CD4-positive, alpha-beta T cell treated with Interleukin-6 for 4 hours (primary cell): ENCODE measurements around the gene CYFIP1.

Source experiments
- DNase-seq: peaks from one replicate; pipeline ENCODE4 v3.0.0-alpha.2; 2020; ENCODE audit warnings: mixed read lengths

Gene CYFIP1

DNA sequence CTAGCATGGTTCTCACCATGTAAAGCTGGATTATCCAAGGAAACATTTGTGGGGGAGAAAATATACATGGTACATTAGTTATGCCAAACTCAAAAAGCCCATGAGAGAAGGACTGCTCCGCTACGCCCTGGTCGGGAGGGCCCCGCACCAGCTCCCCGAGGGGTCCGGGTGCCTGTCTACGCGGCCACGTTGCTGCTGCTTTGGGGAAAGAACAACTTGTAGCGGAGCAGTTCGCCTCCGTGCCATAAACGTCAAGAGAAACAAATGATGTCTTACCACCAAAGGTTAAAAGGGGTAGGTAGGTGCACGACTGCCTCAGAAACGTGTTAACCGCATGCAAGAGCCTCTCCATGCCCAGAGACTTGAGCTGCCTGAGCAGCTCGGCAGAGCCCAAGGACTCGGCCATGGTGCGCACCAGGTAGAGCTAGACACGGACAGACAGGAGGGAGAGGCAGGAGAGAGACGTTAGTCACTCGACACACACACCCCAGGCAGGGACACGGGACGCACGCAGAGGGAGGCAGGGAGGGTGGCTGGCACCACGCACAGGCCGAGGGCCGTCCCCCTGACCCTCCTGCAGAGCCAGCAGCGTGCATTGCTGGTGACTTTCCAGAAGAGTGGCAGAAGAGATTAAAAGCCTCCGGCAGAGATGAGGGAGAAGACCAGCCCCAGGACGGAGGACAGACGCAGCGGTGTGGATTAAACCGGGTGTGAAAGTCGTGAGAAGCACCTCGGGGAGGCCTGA is 63.4 kb downstream of the CYFIP1 start:
- DNase-seq = no peak

DNA sequence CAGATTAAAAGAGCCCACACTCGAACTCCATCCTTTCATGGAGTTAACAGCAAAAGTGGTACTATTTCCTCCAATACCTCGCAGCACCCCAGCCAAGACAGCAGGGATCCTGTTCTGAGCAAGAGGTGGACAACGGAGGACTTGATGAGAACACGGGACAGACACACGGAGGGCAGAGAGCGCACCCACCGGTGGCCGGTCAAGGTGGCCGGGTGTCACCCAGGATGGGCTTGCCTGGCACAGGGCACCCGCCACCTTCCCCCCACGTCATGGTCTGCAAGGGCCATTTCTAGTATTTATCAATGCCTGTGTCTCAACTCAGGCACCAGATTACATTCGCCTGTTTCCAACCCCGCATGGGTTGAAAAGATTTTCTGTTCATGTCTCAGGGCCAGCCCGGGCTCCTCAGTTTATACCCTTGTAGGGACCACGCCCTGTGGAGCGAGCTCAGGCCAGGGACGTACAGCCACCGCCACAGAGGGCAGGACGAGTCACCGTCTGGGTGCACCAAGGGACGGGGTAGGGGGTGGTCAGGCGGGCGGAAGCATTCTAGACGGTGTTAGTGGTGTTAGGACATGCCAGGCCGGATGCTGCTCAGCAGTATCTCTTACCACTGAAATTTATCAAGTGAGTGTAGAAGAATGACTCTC is 64.2 kb downstream of the CYFIP1 start:
- no peak for DNase-seq

DNA sequence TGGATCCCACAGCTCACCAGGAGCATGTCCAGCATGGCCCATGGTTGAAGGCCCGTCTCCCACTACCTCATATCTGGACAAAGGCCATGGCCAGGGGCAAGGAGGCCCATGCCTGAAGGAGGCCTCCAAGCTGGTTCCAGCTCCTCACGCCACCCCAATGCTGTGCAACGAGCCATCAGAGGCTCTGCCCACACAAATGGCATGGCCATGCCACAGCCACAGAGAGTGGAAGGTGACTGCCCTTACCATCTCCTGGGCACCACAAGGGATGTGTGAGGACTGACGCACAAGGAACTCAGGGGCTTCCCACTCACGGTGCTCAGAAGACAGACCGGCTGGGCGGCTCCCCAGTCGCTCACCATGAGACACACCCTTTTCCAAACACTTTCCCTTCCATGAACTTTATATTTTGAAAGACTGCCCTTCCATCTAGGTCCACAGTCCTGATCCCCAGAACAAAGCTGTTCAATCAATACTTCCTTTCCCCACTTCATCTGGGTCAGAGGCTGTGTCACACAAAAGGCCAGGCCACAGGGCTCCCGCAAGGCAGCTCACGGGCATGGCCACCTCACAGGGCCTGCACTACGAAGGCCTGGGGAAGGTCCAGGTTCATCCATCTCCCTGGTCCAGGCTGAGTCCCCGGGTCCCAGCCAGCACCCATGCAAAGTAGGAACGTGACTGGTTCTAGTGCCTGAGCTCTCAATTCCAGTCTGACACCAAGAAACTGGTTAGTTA is 66.4 kb downstream of the CYFIP1 start:
- no peak for DNase-seq

DNA sequence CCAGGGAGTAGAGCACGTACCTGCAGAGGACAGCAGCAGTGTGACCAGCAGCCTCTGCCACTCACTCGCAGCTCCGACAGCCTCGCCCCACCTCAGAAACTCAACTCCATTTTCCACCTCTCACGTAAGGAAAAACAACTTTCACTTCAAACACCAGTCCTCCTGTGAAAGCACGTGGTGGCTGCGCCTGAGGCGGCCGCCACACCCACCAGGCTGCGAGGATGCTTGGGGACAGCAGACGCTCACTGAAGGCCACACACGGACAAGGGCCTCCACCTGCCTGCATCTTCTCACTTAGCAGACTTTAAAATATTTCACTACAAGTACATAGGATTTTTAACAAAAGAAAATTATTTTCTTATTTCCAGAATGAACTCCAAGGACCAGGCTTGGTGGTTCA is 67.9 kb downstream of the CYFIP1 start:
- no peak for DNase-seq

DNA sequence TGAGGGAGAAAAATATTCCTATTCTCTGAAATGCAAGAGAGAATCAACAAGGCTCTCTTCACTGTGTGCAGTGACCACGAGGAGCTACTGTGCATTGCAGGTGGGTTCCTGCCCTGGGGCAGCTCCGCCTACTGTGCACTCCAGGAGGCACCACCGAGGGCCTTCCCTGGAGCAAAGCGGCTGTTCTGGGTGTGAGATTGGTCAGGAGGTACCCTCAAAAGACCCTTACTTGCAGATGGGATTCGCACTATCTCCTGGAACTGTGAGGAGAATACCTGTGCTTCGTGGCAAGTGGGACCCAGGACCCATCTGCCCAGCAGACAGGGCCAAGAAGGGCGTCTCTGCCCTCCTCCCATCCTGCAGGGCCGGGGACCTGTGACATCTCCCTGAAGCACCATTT is 68.9 kb downstream of the CYFIP1 start:
- no peak for DNase-seq

DNA sequence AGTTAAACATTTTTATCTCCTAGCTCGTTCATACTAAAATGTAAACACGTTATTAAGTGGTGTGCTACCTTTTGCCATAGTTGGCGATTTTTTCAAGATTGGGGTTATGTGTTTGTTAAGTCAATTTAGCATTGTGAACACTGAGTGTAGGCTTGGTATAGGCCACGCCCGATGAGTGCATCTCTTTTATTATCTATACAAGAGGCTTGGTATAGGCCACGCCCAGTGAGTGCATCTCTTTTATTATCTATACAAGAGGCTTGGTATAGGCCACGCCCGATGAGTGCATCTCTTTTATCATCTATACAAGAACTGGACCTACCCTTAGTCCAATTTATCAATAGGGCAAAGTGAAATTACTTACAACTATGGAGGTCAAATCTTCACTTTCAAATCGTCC is 71.3 kb downstream of the CYFIP1 start:
- no peak for DNase-seq

DNA sequence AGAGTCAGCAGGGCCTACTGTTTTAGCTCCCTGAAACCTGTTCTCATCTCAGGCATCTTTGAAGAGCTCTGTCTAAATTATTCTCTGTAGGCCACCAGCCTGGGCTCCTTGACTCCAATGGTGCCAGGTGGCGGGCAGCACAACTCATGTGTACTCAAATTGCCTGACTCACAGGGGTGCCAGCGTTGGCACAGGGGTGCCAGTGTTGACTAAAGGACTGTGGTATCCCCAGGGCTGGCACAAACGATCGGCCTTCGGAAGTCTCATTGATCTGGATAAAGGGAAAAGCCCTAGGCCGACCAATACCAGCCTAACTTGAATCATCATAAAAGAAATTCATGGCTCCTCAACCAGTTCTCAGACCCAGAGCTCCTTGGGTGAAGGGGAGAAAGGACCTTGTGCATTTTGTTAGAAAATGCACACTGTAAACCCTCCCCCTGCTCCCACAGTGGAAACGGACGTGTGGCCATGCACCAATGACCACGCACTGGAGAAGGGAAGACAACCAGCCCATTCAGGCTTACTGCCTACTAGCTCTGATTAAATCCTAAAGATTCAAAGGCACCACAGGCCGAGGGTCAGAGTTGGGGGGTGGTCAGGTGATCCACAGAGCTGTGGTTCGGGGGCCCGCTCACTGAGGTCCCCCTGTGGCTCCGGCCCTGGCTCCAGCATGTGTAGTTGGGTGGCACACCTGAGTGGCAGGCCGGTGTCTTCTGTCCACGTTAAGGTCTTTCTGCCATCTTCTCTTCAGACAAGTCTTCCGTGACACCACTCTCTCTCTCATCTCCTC is 72.8 kb downstream of the CYFIP1 start:
- DNase-seq = no peak

DNA sequence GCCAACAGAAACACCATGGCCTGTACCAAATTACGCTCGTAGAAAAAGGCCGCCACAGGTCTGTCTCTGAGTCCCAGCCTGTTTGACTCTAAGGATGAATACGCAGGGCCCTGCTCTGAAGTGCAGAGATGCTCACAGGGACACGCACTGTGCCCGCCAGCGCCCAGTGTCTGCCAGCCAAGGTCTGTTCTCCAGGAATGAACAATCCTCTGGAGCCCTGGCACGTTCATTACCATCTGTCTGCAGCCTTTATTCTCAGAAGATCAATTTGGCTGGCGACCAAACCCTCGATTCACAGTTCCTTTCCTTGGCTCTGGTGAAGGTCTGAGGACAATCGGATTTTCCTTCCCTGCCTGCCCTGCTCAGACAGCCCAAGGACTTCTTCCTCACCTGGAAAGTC is 75.4 kb downstream of the CYFIP1 start:
- DNase-seq = no peak

DNA sequence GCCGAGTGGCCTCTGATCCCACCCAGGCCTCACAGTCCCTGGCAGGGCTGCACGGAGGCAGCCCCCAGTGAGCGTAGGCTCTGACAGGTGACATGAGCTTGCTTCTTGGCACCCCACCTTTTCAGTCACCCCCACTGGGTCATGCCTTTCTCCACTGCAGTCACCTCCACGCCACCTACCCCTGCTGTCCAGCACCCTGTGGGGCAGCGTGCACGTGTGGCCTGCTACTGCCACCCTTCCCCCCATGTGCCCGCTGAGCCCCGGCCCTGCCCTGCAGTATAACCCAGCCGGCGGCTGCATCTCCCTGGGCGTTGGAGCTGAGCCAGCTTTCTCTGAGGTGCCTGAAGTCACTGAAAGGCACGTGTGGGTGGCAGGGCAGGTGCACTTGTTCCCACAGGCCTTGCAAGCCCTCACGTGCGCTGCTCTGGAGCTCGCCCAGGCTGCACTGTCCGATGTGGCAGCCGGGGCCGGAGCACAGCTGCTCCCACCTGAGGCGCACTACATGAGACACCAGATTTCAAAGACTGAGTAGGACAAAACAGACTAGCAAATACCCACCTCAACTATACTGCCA is 76.1 kb downstream of the CYFIP1 start:
- no peak for DNase-seq

DNA sequence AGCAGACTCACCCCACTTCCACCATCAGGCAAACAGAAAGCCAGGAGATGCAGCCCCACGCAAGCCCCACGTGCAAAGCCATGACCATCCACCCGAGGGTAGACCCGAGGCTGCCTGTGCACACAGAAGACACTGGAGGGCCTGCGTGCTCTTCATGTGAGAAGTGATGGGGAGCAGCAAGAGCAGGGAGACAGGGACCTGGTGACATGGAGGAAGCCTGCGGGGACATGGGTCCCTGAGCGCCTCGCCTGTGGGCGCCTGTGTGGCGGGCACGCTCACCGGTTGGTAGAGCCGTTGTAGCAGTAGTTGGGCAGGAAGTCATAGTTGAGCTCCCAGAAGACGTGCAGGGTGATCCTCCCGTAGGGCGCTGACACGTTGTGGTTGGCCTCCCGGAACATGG is 76.7 kb downstream of the CYFIP1 start:
- DNase-seq = no peak

DNA sequence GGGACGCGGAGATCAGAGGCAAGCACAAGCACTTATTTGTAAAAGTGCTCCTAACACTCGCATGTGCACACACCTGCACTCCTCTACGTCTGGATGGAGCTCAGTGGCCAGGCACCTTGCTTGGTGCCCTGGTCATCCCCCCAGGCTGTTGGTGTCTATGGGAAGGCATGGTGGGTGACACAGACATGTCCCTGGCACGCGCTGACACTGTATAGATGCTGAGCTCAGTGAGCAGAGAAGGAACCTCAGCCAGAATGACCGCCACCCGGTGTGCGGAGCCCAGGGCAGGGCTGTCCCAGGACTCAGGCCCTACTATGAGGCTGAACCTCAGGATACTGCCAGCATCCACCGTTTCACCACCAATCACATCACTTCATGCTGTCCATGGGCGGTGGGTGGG is 77.2 kb downstream of the CYFIP1 start:
- no peak for DNase-seq

DNA sequence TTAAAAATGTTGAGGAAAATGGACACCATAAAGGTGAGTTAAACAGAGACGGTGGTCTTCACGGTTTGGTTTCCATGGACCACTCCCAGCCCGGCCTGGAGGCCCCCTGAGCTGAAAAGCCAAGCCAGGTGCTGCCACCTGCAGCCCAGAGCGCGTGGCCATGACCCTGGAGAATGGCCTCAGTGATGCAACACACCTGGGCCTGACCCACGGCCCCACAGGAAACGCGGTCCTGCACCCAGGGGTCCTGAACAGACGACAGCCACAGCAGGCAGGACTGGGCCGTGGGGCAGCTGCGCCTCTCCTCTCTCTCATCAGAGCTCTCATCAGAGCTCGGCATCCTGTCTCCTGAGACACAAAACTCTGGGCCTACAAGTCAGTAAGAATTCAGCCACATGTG is 77.6 kb downstream of the CYFIP1 start:
- no peak for DNase-seq

DNA sequence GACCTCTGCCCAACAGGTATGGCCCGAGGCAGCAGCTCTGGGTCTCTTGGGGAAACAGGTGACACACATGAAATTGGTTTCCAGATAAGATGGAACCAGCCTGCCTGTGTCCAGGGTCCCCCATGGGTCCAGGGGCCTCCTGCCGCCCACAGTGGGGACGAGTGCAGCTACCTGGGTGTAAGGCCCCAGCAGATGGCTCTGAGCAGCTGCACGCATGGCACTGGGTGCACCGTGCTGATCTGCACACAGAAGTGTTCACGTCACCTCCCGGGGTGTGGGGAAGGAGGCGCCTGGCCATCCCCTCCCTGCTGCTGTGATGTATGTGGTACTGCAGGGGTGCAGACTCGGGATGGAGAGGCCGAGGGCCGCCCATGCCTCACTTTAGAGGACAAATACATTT is 78.1 kb downstream of the CYFIP1 start:
- DNase-seq = no peak

DNA sequence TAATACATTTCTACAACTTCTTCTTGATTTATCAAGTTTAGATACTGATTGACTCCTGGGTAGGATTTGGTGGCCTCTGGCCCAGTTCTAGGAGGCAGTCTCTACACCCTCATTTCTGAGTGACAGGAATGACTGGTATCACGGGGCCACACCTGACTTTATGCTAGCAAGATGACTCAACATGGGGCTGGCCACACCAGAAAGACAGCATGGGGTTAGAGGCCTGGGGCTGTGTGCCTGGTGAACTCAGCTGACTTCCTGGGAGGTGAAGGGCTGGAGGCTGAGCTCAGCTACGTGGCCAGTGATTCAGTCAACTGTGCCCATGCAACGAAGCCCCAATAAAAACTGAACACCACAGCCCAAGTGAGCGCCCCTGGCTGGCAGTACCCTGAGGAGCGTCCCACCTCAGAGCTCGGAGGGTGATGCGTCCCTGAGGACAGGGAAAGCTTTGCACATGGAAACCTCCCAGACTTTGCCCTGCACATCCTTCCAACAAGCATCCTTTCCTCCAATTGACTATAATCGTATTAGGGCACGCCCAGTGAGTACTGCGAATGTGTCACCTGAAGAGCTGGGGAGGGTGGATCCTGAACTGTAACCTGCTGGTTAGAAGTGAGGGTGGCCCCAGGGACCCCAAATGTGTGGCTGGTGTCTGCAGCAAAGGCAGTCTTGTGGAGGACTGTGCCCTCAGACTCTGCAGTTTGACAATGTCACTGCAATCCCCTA is 84.5 kb downstream of the CYFIP1 start:
- no peak for DNase-seq

DNA sequence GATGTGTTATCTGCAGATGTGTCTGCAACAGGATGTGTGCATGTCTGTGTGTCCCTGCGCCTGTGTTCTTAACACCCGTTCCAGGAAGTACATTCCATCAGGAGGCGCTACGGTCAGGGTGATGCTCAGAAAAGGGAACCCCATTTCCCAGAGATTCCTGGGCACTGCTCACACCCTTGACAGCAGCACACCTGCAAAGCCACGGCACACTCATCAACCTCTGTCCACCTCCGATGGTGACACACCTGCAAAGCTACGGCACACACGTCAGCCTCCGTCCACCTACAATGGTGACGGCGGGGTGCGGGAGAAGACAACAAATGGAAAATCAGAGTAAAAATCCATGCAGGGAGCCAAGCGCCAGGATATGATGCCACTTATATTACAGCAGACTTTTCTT is 86.3 kb downstream of the CYFIP1 start:
- no peak for DNase-seq

DNA sequence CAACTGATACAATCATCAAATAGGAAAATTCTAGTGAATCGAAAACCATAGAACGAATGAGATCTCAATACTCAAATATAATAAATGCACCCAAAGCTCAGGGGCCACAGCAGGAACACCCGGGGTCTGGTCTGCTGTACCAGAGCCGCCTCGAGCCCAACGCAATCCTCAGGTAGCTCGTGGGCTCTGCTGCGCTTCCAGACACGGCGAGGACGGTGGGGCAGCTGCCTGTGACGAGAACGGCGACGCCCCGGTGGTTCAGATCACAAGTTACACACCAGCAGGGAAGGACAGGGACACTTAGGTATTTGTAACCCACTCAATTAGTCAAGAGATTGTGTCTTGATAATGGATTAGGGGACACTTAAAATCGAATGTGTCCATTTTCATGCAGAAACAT is 87.1 kb downstream of the CYFIP1 start:
- no peak for DNase-seq

DNA sequence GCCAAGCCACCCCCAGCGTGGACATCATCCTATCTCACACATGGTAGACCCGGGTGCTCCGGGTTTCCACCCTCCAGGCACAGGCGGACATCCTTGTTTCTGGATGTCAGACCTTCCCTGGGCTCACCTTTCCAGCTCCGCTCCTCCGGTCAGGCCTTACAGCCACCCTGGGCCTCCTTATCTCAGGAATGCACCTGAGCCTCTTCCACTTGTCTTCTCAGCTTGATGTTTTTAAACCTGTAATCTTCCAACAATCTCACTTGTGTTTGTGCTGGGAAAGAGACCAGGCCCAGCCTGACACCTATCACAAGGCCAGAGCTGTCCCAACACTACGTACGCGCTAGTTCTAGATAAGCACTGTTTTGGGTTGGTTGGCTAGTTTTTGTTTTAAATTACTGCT is 87.8 kb downstream of the CYFIP1 start:
- DNase-seq = no peak

DNA sequence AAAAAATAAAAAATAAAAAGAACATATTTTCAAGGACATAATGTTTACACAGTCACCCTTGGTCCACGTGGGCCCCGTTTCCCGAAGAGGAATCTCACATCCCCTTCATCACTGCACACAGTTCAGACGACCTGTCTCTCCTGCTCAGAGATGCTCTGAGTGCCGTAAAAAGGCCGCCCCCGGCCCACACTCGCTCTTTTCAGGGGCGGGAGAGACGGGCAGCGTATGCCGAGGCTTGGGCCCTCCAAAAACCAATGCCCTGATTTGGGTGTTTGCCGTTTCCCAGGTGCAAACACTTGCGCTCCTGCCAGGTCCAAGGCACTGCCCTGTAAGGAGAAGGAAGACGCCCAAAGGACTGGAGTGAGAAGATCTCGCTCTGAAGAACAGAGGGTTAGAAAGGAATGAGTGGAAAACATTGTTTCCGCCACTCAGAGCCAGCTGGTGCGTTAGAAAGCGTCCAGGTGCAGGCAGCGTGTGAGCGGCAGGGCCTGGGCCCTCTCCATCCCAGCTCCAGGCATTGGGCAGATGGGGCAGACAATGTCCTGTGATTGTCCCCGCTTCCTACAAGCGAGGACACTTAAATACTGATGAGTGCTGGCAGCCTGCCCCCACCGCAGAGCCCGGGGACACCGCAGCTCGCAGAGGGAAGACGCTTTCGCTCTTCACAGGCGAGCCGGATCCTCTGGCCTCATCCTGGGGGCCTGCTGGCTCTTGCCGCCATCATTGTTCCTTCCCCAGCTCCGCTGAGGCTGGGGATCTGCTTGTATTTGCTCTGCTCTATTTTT is 88.5 kb downstream of the CYFIP1 start:
- no peak for DNase-seq

DNA sequence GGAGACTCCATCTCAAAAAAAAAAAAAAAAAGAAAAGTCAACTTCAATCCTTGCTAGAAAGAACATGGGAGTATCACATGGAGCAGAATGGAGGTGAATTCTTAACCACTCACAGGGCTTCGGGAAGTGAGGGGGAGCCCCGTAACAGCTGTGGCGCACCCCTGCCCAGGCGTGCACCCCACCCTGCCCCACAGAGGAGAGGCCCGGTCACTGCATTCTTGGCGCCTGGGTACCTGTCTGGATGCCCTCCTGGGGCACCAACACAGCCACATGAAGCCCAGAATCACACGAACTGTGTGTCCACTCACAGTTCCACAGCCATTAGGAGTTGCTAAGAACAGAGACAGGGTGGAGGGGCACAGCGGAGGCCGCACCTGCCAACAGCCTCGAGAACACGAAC is 89.9 kb downstream of the CYFIP1 start:
- no peak for DNase-seq

DNA sequence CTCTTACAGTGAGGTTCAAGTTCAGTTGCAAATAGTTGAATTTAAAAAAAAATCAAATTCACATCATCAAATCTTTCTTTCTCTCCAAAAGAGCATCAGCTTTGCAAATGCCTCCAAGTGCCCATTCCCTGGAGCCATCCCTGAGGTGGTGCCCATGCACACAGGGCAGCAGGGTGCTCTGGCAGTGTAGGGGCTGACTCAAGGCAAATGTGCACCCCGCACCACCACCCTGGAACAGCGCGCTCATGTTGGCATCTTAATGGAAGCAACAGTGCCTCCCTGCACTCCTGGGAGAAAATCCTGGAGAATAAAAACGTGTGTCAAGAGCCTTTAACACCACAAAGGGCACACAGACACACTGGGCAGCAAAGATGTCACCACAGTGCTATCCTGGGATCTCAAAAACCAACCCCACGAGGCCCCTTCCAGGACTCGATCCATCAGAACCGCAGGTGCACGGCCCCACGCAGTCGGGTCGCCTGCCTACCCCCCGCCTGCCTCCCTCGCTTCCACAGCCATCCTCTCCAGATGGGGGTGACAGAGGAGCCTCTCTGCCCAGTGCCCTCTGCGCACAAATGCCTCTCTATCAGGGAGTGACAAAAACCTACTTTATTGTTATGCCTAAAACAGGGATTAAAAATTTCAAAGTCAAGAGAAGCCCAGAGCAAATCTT is 90.9 kb downstream of the CYFIP1 start:
- DNase-seq = no peak
